GDM1 (cell line): ENCODE data around the gene OR5AR1.
"Not testable (repeated sequence)": the region's sequence is repeated elsewhere in the genome, so short reads cannot be mapped to it uniquely, and the experiment has no call there.

ENCODE experiments used
- DNase-seq: peaks from one replicate; lab custom pipeline; 2025; lab: John Stamatoyannopoulos, UW

The OR5AR1 gene

DNA sequence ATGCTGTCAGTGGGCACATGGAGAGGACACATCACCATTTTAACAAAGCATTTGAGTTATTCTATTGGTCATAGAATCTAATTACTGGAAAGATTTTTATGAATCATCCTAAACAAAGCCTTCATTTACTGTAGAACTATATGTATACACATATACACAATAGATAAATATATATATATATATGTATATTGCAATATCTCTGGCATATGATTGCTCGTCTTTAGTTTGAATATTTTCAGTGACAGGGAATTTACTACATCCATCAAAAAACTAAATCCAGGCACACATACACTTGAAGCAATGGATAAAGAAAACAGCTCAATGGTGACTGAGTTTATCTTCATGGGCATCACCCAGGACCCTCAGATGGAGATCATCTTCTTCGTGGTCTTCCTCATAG is at the start of gene OR5AR1:
TSS of gene OR5AR1 (plus strand) at position 301 of the 400 bp plus-strand sequence. CDS start at position 301, 0 bp downstream.
- DNase-seq, result no peak

DNA sequence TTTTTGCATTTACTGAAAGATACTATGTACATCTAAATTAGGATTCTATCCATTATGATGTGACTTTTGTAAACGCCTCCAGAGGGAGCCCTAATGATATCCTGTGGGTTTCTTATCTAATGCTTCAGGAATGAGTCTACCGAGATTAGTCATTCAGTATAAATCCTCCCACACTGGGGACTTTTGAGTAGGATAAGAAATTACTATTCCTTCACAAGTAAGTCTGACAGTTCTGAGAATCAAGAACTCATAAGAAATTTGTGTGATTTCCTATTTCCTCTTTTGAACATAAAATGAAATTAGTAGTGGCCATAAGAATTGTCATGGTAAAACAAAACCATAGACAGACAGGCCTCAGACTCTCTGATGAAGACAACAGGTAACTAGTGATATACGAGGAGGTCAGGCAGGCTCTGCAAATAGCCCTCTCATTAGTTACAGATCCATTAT is 38.8 kb upstream of the OR5AR1 start:
- no peak for DNase-seq

DNA sequence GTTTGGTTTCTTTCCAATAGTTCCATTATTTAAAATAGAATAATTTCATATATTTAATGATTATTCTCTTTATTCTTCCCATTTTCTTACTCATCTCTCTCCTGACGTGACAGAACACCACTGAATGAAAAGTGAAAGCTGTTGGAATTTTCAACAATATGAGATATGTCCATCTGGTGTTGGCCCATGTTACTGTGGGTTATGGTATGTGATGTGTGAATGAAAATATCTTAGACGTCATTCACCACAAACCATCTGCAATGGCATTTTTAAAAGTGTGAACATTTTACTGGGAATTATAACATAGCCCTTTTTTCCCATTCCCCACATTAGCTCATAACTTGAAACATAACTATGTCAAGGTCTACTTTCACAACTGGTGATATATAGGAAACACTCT is 37.5 kb upstream of the OR5AR1 start:
- DNase-seq, result no peak

DNA sequence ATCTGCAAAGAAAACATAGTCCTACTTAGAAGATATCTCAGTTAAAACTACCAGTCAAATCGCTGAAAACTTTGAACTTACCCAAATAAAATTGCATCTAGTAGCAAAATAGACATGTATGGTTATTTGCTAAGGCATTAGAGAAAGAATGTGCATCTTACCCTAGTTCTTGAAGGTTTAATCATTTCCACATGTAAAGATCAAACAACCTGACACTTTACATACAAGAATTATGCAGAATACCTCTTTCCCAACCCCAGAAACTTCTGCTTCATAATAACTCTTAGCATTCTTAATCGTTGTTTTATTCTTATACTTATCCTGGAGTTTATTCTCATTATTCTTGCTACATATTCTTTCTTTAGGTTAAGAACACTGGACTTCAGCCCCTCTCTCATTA is 31.2 kb upstream of the OR5AR1 start:
- no peak for DNase-seq

DNA sequence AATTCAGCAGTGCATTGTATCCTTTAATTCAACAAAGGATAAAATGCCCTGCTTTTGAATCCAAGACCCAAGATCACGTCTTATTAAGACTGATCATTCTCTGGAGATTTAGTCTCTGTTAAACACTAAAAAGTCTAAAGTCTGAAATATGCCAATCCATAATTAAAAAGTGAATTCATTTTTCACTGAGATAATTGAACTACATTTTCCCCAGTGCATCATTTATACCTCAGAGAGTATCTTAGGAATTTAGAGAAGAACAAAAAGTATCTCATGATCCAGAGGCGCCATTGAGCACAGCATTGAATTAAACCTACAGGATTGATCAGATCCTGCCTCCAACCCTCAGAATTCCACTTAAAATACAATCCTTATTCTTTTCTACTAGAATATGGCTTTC is 26.6 kb upstream of the OR5AR1 start:
- no peak for DNase-seq

DNA sequence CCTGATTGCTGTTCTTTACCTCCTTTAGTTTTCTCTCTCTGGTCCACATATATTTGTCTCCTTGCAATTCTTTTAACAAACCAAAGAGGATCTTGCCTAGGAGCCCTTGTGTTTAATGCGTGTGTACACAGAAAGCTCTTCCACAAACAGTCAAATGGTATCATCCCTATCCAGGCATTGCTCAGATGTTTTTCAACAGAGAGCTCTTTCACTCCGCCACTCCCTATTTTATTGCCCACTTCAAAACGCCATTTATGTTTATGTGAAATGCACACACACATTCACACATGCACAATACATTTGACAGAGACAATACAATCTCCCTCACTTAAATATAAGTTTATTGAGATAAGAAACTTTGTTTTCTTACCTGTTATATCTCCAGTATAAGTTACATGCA is 26.0 kb upstream of the OR5AR1 start:
- DNase-seq, result no peak

DNA sequence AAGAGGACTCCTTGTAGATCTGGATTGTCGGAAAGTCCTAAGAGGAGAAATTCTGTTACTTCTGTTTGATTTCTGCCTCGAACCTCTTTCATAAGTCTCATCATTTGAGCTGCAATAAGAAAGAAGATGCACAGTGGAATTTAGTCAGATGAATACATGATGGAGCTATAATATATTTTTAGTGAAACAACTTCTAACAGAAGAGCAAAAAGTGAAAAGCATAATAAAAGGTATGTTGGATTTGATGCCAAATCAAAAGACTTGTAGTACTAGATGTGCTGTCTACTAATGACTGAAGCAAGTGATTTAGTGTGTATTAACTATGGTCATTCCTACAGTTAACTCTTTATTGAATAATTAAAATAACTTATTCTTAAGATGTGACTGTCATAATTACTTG is 21.1 kb upstream of the OR5AR1 start, which contains the start of gene OR5AP2:
TSS of gene OR5AP2 (minus strand) at position 101 of the 400 bp plus-strand sequence. CDS start at position 101, 0 bp downstream.
- DNase-seq, result no peak

DNA sequence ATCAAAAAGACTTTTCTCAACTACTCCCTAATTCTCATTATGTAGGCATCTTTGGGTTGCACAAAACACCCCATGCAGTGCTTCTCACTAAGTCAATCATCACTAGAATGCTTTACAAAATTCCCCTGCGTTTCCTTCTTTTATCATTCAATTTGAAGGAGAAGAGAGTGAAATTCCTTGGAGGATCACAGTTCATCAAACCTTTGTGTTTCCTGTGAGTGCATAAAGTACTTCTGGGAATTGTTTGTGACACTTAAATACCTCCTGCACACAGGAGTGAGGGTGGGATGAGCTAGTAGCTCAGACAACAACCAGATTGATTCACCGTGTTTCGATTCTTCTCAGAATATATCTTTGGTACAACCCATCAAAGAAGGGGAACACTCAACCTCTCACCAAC is 3.7 kb upstream of the OR5AR1 start:
- DNase-seq, result no peak

DNA sequence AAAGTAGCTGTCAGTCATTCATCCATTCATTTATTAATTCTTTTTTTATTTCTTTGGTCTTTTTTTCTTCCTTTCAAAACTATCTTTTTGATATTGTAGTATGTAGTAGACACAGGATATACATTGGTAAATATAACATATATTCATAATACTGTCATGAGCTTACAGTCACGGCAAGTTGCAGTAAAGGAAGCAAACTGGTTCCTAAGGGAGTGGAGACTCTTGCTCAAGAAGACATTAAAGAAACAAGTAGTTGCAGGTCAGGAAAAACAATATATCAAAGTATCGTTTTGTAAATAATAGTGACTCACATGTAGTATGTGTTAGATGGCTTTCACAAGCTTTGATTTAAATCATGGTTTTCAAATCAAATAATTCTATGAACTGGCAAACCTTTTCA is 7.5 kb downstream of the OR5AR1 start:
- no peak for DNase-seq

DNA sequence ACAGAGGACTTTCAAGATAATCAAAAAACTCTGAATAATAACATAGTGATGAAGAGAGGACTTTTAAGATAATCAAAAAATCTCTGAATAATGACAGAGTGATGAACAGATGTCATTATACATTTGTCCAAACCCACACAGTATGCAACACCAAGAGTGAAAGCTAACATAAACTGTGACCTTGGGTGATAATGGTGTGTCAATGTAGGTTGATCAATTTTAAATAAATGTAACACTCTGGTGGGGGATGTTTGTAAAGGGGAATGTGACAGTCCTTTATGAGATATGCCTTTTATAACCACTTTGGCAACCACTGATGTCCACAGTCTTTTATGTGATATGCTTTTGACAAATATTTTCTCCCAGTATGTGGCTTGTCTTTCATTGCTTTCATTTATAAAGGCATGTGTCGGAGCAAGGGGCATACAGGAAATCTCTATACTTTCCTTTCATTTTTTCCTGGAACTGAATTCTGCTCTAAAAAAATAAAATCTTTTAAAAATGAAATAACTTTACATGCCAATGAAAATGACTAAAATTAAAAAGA is 25.1 kb downstream of the OR5AR1 start:
- DNase-seq, result no peak

DNA sequence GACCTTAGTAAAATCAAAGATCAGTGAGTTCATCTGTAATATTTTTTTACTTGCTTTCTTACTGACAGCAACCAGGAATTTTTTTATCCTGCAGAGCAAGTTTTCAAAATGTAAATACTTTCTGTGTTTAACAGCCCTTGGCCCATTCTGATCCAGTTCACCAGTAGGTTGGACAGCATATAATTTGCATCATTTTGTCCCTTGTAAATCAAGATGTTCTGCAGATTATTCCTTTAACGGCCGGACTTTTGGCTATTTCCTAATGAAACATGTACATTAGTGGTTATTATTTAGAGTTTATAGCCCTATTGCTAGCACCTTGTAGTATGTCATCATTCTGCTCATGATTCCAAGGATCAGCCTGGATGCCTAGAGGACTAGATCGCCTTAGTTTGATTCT is 27.7 kb downstream of the OR5AR1 start:
- not testable (repeated sequence) for DNase-seq

DNA sequence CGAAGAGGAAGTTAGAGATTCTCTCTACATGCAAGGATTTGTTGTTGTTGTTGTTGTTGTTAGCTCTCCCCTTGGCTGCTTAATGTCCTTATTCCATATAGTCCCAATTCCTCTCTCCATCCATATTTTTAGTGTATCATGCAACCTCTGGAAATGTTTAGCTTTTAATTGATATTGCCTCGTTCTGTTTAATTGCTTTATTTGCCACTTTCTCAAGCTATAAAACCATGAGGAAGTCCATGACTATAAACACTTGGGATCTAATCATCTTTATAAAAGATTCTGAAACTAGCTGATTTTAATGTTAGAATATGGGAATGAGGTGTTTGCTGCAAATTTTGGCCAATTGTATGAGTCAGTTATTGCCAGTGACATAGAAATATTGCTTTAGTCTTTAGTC is 29.9 kb downstream of the OR5AR1 start:
- DNase-seq, result no peak

DNA sequence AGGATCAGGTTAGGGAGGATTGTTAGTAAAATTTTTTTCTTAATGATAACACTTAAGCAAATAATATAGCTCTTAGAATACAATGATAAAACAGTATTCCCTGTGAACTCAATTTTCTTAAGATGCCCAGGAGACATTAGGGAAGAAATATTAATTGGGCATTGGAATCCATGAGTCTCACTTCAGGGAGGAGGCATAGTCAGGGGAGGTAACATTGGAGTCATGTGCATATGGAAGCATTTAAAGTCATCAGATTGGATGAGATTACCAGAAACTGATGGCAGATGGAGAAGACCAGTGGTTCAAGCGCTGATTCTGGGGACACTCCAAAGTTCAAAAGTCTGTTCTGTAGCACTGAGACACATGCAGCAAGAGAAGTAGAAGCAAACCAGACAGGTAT is 35.3 kb downstream of the OR5AR1 start, which contains the start of gene OR9G1:
TSS of gene OR9G1 (plus strand) at position 301 of the 400 bp plus-strand sequence. CDS start 1,293 bp downstream, outside the sequence.
- DNase-seq, result no peak

DNA sequence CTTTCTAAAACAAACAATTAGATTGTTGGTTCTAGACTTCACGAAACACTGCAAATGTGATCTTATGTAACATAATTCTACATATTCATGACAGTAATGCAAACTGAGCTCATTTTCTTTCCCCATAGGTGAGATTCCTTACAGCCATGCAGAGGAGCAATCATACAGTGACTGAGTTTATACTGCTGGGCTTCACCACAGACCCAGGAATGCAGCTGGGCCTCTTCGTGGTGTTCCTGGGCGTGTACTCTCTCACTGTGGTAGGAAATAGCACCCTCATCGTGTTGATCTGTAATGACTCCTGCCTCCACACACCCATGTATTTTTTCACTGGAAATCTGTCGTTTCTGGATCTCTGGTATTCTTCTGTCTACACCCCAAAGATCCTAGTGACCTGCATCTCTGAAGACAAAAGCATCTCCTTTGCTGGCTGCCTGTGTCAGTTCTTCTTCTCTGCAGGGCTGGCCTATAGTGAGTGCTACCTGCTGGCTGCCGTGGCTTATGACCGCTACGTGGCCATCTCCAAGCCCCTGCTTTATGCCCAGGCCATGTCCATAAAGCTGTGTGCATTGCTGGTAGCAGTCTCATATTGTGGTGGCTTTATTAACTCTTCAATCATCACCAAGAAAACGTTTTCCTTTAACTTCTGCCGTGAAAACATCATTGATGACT is 36.9 kb downstream of the OR5AR1 start:
- DNase-seq, result no peak

DNA sequence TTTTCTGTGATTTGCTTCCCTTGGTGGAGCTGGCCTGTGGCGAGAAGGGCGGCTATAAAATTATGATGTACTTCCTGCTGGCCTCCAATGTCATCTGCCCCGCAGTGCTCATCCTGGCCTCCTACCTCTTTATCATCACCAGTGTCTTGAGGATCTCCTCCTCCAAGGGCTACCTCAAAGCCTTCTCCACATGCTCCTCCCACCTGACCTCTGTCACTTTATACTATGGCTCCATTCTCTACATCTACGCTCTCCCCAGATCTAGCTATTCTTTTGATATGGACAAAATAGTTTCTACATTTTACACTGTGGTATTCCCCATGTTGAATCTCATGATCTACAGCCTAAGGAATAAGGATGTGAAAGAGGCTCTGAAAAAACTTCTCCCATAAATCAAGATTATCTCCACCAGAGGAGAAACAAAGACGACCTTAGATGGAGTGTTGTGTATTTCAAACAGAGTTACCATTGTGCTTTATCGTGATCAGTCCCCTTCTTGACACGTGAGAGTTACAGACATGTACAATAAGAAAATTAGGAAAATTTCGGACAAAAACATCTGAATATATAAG is 37.5 kb downstream of the OR5AR1 start:
- no peak for DNase-seq

DNA sequence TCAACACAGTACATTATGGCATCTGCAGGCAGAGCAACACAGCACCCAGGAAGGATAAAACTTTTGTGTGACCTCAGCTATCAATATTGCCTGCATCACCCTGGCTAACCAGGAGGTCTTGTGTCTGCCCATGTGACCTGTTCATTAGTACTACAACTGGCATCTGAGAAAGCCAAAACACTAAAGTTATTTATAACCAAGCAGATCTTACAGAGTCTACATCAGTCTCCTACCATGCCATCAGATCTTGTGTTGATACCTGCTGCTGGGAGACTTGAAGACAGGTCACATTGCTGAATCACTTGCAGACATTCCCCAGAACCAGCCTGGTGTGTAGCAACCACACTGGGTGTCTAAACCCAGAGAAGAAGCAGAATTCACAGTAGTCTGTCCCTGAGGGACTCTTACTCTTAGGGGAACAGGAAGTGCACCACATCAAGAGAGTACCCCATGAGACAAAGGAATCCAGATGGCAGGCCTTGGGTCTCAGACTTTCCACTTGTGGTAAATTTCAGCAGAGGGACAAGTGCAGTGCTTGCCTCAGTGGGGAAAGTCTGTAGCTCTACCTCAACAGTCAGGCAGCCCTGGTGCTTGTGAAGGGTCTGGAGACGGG is 42.4 kb downstream of the OR5AR1 start:
- DNase-seq, result no peak

DNA sequence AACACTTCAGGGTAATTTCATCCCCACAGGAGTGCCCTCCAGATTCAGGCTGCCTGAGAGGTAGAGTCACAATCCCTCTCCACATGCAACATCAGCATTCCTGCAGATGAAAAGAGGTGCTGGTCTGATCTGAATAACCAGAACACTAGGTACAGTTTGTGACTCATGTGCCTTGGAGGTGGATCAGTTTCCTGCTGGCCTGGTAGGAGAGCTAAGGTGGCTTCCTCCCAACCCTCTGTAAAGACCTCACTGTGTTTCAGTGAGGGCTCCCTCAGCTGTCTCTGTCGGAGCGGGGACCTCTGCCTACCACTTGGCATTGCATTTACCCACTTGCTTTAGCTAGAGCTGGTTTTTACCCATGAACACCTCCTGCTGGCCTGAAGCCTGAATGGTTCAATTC is 43.0 kb downstream of the OR5AR1 start:
- DNase-seq, result no peak

DNA sequence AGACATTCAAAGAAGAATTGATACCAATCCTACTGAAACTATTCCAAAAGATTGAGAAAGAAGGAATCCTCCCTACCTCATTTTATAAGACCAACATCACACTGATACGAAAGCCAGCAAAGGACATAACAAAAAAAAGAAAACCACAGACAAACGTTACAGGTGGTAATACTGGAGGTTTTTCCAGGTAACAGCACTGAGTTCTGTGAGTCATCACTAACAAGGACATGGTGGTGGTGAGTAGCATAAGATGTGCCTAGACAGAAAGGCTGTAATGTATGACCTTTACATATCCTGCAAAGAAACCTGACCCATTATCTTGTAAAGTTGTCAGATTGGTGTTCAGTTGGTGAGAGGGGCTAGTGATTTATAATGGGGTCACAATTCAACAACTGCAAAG is 50.7 kb downstream of the OR5AR1 start:
- no peak for DNase-seq
